ENCODE data around the gene SARM1. TPM values are rescaled to one million over a fixed set of nuclear protein-coding genes. Genes with fewer than 3 reads are reported as not detected.

SARM1 gene
- total RNA-seq, 1 donor from 2014 or later: 14.1 TPM

DNA sequence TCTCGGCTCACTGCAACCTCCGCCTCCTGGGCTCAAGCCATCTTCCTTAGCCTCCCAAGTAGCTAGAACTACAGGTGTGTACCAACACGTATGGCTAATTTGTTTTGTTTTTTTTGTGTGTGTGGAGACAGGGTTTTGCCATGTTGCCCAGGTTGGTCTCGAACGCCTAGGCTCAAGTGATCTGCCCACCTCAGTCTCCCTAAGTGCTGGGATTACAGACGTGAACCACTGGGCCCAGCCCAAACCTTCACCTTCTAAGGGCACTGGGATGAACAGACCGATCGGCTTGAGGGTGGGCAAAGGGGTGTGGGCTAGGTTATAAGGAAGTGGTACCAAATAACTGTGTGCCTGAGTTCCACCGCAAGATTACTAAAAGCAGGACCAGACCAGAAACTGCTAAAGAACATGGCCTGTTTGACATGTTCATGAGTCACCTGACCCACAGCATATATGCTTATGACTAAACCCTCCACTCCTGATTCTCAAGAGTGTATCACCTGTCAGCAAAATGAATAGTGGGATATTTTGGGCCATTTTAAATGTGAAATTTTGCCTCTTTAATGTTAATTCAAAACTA is 44.4 kb upstream of the SARM1 start:
- Histone ChIP-seq H3K4me1 (peaks cover 9% of the 10 kb centered on the region), H3K4me3 (no peak overlapping the region), H3K27ac (no peak overlapping the region), H3K27me3 (ENCODE audit: low read depth) (no peaks in the 10 kb centered on the region), H3K36me3 (peaks cover 48% of the 10 kb centered on the region), H3K9me3 (no peaks in the 10 kb centered on the region)
- ATAC-seq (no peak), DNase-seq (no peak)
- intact Hi-C loops (cut with DNase I): no loop called here
- TF ChIP-seq, protein P1, sequence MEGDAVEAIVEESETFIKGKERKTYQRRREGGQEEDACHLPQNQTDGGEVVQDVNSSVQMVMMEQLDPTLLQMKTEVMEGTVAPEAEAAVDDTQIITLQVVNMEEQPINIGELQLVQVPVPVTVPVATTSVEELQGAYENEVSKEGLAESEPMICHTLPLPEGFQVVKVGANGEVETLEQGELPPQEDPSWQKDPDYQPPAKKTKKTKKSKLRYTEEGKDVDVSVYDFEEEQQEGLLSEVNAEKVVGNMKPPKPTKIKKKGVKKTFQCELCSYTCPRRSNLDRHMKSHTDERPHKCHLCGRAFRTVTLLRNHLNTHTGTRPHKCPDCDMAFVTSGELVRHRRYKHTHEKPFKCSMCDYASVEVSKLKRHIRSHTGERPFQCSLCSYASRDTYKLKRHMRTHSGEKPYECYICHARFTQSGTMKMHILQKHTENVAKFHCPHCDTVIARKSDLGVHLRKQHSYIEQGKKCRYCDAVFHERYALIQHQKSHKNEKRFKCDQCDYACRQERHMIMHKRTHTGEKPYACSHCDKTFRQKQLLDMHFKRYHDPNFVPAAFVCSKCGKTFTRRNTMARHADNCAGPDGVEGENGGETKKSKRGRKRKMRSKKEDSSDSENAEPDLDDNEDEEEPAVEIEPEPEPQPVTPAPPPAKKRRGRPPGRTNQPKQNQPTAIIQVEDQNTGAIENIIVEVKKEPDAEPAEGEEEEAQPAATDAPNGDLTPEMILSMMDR (IDR thresholded peaks at IDR 0.05): no peak

DNA sequence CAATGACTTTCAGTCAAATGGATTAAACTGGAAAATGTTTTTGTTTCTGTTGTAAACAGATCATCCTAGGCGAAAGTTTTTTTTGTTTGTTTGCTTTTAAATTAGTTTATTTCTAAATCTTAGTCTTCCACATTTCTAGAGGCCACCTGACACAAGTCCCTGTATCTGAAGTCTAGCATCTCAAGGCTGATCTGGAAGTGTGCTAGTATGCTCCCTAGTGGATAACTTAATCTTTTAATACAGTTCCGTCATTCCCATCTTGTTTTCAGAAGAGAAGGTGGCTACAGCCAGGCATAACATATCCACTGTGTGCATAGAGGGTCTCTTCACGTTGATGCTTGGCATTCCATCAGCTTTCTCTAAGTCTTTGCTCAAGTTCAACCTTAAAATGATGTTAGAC is 43.8 kb upstream of the SARM1 start:
- H3K4me3 ChIP-seq: no peak overlapping the region
- intact Hi-C loops (cut with DNase I): no loop called here
- no peak overlapping the region for H3K27ac ChIP-seq
- TF ChIP-seq, protein P1 (IDR thresholded peaks at IDR 0.05): no peak
- peaks cover 50% of the 10 kb centered on the region for H3K36me3 ChIP-seq
- H3K4me1 ChIP-seq: peaks cover 9% of the 10 kb centered on the region
- no peak for DNase-seq
- ATAC-seq: no peak
- no peaks in the 10 kb centered on the region for H3K27me3 ChIP-seq (ENCODE audit: low read depth)
- no peaks in the 10 kb centered on the region for H3K9me3 ChIP-seq

- H3K4me1 ChIP-seq: peaks cover 12% of the 10 kb centered on the region
- no peaks in the 10 kb centered on the region for H3K9me3 ChIP-seq
- ATAC-seq (no peak), DNase-seq (no peak)
- H3K36me3 ChIP-seq: peaks cover 50% of the 10 kb centered on the region
- no peak overlapping the region for H3K27ac ChIP-seq
- no peak overlapping the region for H3K4me3 ChIP-seq
- intact Hi-C loops (cut with DNase I): no loop called here
- TF ChIP-seq, protein P1 (IDR thresholded peaks at IDR 0.05): no peak
- H3K27me3 ChIP-seq (ENCODE audit: low read depth): no peaks in the 10 kb centered on the region
These were observed 43.2 kb upstream of the SARM1 start for GRCh38 chr17:28328325-28328724.

GRCh38 chr17:28330671-28331070 is 40.8 kb upstream of the SARM1 start:
- DNase-seq: no peak
- no peak for ATAC-seq
- Histone ChIP-seq H3K36me3 (peaks cover 50% of the 10 kb centered on the region), H3K4me3 (no peak overlapping the region), H3K9me3 (no peaks in the 10 kb centered on the region), H3K4me1 (peaks cover 20% of the 10 kb centered on the region), H3K27me3 (ENCODE audit: low read depth) (no peaks in the 10 kb centered on the region), H3K27ac (no peak overlapping the region)
- intact Hi-C loops (cut with DNase I): no loop called here
- TF ChIP-seq, protein P1 (IDR thresholded peaks at IDR 0.05): no peak

- H3K36me3 ChIP-seq: peaks cover 50% of the 10 kb centered on the region
- H3K4me1 ChIP-seq: peaks cover 29% of the 10 kb centered on the region
- intact Hi-C loops (cut with DNase I): no loop called here
- no peak overlapping the region for H3K27ac ChIP-seq
- DNase-seq (no peak), ATAC-seq (no peak)
- H3K9me3 ChIP-seq: no peaks in the 10 kb centered on the region
- H3K27me3 ChIP-seq (ENCODE audit: low read depth): no peaks in the 10 kb centered on the region
- no peak overlapping the region for H3K4me3 ChIP-seq
- TF ChIP-seq, protein P1 (IDR thresholded peaks at IDR 0.05): no peak
These were observed 39.5 kb upstream of the SARM1 start for GRCh38 chr17:28331891-28332420.

Data from lower lobe of right lung (tissue), 2 donors.